ENCODE data around the gene POGLUT3. TPM values are rescaled to one million over a fixed set of nuclear protein-coding genes. Genes with fewer than 3 reads are reported as not detected.
A peak's percentile ranks its signal among the peaks of the same experiment; 100 is the strongest.

POGLUT3 gene
- total RNA-seq, 2 donors from 2014 or later = 19.2 to 25.0 TPM

DNA sequence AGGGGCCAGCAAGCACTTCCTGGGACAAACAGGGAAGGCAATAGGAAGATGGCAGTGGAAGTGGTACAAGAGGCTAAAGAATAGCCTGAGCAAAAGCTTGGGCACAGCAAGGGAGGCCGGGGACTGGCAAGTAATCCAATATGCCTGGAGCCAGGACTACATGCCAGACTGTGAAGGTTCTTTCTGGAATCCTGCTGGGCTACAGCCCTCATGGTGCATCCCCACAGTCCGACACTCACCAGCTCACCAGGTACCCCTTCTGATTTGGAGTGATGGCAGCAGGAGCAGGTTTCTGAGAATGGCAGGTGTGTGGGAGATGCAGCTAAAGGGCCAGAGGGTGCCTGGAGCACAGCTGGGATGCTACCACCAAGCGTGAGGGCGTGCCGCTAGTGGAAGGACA is 32.2 kb upstream of the POGLUT3 start:
- no peak for DNase-seq (ENCODE audit: low spot score)
- H3K27ac ChIP-seq = no peak overlapping the region
- intact Hi-C loops (cut with DNase I) = no loop called here
- no peaks in the 10 kb centered on the region for H3K27me3 ChIP-seq (replicated peaks; ENCODE audit: insufficient read depth)
- no peaks in the 10 kb centered on the region for H3K9me3 ChIP-seq
- WGBS = 95% methylated on average over 5 of the region's 5 CpGs
- no peaks in the 10 kb centered on the region for H3K36me3 ChIP-seq
- TF ChIP-seq, protein P1, sequence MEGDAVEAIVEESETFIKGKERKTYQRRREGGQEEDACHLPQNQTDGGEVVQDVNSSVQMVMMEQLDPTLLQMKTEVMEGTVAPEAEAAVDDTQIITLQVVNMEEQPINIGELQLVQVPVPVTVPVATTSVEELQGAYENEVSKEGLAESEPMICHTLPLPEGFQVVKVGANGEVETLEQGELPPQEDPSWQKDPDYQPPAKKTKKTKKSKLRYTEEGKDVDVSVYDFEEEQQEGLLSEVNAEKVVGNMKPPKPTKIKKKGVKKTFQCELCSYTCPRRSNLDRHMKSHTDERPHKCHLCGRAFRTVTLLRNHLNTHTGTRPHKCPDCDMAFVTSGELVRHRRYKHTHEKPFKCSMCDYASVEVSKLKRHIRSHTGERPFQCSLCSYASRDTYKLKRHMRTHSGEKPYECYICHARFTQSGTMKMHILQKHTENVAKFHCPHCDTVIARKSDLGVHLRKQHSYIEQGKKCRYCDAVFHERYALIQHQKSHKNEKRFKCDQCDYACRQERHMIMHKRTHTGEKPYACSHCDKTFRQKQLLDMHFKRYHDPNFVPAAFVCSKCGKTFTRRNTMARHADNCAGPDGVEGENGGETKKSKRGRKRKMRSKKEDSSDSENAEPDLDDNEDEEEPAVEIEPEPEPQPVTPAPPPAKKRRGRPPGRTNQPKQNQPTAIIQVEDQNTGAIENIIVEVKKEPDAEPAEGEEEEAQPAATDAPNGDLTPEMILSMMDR (IDR thresholded peaks at IDR 0.05) = no peak
- TF ChIP-seq POLR2AphosphoS5 (IDR thresholded peaks at IDR 0.05) (no peak), POLR2A (IDR thresholded peaks at IDR 0.05) (no peak)
- H3K4me3 ChIP-seq = no peak overlapping the region
- no peaks in the 10 kb centered on the region for H3K4me1 ChIP-seq (replicated peaks)

DNA sequence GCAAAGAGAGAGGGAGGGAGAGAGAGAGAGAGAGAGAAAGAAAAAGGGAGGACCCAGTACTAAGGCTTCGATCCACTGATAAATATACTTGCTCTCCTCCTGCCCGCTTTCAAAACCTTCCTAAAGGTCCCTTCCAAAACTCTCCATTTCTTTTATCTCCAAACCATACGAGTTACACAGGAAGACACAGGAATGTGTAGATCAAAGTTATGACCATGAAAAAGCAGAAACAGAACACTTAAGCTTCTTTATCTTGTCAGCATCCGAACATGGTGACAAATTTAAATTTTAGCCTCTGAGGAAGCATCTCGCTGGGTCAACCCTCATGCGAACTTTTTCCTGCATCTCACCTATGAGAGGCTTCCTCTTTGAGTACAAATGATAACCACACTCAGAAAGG is 29.2 kb upstream of the POGLUT3 start:
- Histone ChIP-seq H3K27me3 (replicated peaks; ENCODE audit: insufficient read depth) (no peaks in the 10 kb centered on the region), H3K36me3 (no peaks in the 10 kb centered on the region), H3K4me1 (replicated peaks) (peaks cover 6% of the 10 kb centered on the region), H3K27ac (no peak overlapping the region), H3K9me3 (no peaks in the 10 kb centered on the region), H3K4me3 (no peak overlapping the region)
- no peak for DNase-seq (ENCODE audit: low spot score)
- WGBS = 89% methylated on average over 6 of the region's 6 CpGs
- TF ChIP-seq, protein P1 (IDR thresholded peaks at IDR 0.05) = no peak
- TF ChIP-seq POLR2A (IDR thresholded peaks at IDR 0.05) = no peak
- TF ChIP-seq POLR2AphosphoS5 (IDR thresholded peaks at IDR 0.05) = no peak
- intact Hi-C loops (cut with DNase I) = no loop called here

DNA sequence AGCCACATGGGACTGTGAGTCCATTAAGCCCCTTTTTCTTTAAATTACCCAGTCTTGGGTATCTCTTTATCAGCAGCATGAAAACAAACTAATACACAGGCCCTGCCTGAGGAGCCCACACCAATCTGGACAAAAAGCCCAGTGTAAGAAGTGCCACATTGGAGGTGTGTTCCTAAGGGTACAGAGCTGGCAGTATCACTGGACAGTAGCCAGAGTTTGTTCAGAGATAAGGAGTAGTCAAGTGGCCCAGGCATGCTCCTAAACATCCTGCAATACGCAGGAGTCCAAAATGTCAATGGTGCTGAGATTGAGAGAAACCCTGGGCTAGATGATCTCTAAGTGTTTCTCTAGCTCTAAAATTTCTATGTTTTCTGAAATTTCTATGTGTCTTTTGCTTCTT is 27.0 kb upstream of the POGLUT3 start:
- Histone ChIP-seq H3K27me3 (replicated peaks; ENCODE audit: insufficient read depth) (no peaks in the 10 kb centered on the region), H3K4me3 (no peak overlapping the region), H3K27ac (no peak overlapping the region), H3K9me3 (no peaks in the 10 kb centered on the region), H3K36me3 (no peaks in the 10 kb centered on the region), H3K4me1 (replicated peaks) (peaks cover 6% of the 10 kb centered on the region)
- TF ChIP-seq, protein P1 (IDR thresholded peaks at IDR 0.05) = no peak
- no peak for TF ChIP-seq POLR2AphosphoS5 (IDR thresholded peaks at IDR 0.05)
- 75% methylated on average over 1 of the region's 1 CpG for WGBS
- no peak for DNase-seq (ENCODE audit: low spot score)
- intact Hi-C loops (cut with DNase I) = no loop called here

DNA sequence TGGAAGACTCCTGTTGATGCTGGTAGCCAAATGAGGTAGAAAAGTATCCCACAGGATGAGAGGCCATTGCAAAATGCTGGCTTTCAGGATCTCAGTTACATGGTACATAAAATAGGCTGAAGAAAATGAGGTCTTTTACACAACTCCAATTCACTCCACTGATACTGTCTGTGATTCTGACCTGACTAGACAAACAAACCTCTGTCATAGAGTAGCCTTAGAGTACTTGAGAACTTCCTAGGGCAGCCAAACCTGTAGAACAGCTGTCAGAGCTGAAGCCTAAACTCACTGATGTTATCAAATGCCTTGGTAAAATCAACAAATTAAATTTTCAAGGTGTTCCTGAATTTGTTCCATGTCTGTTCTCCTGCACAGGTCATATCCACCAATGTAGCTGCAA is 26.2 kb upstream of the POGLUT3 start:
- Histone ChIP-seq H3K4me3 (no peak overlapping the region), H3K4me1 (replicated peaks) (peaks cover 6% of the 10 kb centered on the region), H3K27me3 (replicated peaks; ENCODE audit: insufficient read depth) (no peaks in the 10 kb centered on the region), H3K9me3 (no peaks in the 10 kb centered on the region), H3K27ac (no peak overlapping the region), H3K36me3 (no peaks in the 10 kb centered on the region)
- intact Hi-C loops (cut with DNase I) = no loop called here
- TF ChIP-seq, protein P1 (IDR thresholded peaks at IDR 0.05) = no peak
- TF ChIP-seq POLR2AphosphoS5 (IDR thresholded peaks at IDR 0.05) (peak; percentile 81), POLR2A (IDR thresholded peaks at IDR 0.05) (no peak)
- DNase-seq (ENCODE audit: low spot score) = peak; percentile 71

DNA sequence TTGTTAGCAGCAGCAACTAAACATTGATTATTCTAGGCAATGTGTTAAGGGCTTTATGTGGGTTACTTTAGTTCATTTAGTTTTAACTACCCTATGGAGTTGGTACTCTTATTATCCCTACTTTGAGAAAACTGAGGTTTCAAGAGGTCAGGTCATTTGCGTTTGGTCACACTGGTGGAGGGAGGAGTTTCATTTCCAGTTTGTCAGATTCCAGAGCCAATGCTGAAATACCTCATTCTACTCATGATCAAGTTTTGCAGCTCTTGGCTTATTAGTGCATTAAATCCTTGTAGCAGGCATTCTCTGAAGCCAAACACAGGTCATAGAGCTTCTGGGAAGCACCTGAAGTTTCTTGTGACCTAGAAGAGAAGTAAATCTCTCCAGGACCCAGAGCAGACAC is 24.1 kb upstream of the POGLUT3 start:
- TF ChIP-seq POLR2A (IDR thresholded peaks at IDR 0.05) = no peak
- no peak for TF ChIP-seq POLR2AphosphoS5 (IDR thresholded peaks at IDR 0.05)
- TF ChIP-seq, protein P1 (IDR thresholded peaks at IDR 0.05) = no peak
- Histone ChIP-seq H3K4me1 (replicated peaks) (peaks cover 6% of the 10 kb centered on the region), H3K36me3 (no peaks in the 10 kb centered on the region), H3K4me3 (no peak overlapping the region), H3K27me3 (replicated peaks; ENCODE audit: insufficient read depth) (no peaks in the 10 kb centered on the region), H3K27ac (no peak overlapping the region), H3K9me3 (no peaks in the 10 kb centered on the region)
- no peak for DNase-seq (ENCODE audit: low spot score)
- intact Hi-C loops (cut with DNase I) = no loop called here
- WGBS = 76% methylated on average over 1 of the region's 1 CpG

Measured in prostate gland (tissue), 2 donors.